Hematopoietic multipotent progenitor cell treated with erythropoietin and hydrocortisone succinate and interleukin-3 and kit ligand, for 4 days (in vitro differentiated cells): ENCODE measurements around the gene CFAP161.

Experiments
- DNase-seq: peaks from one replicate; pipeline ENCODE4 v3.0.0-alpha.2; 2015

Gene CFAP161

DNA sequence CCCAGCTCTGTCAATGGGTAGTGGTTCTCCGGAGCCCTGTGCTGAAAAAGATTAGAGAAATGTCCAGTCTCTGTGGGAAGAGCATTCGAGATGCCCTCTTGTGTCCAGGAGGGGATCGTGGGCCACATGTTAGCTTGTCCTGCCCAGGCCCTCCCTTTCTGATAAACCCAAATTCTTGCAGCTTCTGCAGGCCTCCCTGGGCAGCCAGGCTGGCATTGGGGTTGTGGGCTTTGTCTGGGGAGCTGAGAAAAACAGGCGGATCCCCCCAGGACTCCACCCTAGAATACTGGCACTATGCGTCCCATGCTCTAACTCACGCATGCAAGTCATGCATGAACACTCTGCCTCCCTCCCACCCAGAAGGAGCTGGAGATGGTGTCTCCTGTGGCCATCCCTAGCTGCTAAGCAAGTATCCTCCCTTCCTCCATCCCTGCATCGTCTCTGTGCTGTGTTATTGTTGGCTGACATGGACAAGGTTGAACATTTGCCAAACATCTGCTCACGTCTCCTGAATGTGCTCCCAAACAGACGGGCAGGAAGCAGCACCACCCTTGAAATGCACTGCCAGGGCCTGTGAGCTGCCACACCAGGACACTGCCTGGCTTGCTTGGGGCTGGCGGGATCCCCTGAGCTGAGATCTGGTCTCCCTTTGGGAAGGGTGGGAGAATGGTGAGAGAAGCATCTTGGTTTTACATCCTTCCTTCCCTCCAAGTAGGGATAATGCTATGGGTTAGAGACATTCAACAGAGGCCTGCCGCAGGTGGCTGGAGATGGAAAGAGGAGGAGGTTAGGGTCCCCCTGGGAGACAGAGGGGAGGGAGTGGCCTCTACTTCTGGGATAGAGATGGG lies 26.5 kb downstream of the CFAP161 start:
- DNase-seq = no peak

DNA sequence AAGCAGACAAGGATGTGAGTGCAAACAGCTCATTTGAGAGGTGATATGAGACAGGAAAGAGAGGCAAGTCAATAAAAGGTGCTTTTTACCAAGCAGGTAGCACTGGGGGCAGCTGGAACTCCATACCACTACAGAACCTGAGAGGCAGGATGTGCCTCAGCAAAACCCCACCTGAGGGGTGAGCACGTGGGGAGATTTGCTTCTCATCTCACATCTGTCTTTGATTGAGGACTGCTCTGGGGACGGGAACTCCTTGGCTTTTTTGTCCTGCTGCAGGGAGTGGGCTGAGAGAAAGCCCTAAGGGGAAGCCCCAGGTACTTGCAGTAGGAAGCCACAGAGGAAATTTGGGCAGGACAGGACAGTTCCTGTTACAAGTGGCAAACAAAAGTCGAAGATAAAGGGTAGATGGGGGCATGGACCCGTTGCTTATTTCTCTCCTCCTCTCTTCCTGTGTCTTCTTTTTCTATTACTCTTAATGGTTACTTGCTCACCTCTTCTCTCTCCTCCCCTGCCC lies 27.1 kb downstream of the CFAP161 start:
- no peak for DNase-seq

DNA sequence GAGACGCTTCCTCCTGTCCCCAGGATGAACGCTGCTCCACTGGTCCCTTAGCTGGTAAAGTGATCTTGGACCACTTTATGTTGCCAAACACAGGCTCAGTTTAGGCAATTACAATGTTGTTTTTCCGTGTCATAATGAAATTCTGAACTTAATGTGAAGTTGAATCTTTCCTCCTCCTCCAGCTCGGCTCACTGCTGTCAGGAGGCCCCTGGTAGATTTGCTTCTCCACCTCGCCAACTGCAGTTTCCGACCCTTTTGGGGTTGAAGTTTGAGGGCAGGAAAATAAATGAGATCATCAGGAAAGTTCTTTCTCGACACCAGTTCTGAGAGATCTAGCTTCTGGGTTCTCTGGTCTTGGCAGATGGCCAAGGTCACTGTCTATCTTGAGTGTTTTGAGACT lies 27.8 kb downstream of the CFAP161 start:
- DNase-seq = no peak

DNA sequence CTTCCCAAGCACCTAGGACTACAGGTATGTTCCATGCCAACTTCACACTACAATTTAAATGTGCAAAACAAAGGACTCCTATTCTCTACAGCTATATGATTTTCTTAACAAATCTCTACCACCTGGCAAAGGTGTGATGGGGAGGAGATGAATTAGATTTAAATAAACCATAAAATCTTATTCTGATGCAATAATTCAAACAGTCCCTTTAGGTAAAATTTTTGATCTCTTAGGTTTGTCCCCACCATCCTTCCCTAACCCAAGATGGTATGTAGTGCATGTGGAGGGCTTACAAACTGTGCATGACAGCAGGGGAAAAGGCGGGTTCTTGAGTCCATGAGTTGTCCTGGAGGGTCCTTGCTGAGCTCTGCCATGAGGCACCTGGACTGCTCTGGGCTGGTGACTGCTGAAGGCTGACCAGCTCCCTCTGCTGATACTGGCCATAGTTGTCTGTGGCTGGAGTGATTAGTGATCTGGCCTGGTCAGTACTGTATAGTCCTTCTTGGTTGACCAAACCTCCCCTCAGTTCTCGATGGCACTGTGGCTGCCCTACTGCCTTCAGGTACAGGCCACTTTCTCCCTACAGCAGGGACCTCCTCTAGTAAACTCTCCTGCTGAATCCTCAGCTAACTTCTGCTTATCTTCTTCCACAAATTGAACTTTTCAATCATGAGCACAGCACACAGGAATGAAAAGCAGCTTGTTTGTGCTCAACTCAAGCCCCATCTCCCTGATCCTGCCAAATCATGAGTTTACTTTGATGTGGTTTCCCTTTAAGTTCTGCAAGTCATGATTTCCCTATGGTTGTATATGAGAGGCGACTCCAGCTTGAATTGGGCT lies 30.1 kb downstream of the CFAP161 start:
- DNase-seq = peak; percentile 87

DNA sequence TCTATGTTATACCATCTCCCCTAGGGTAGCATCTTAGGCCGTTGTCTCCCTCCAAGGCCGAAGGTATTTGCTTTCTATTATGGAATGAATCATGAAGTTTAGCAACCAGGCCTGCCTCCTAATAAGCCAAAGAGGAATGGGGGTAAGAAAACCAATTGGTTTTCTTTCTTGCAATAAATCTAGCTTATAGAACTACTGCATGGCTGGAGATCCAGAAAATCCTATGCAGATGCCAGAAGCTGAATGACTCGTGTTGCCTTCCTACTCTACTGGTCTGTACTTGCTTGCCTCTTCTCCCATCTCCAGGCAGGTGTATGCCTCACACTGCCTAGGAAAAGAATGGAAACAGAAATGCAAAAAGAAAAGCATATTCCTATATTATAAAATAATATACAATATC lies 31.5 kb downstream of the CFAP161 start:
- DNase-seq = no peak

DNA sequence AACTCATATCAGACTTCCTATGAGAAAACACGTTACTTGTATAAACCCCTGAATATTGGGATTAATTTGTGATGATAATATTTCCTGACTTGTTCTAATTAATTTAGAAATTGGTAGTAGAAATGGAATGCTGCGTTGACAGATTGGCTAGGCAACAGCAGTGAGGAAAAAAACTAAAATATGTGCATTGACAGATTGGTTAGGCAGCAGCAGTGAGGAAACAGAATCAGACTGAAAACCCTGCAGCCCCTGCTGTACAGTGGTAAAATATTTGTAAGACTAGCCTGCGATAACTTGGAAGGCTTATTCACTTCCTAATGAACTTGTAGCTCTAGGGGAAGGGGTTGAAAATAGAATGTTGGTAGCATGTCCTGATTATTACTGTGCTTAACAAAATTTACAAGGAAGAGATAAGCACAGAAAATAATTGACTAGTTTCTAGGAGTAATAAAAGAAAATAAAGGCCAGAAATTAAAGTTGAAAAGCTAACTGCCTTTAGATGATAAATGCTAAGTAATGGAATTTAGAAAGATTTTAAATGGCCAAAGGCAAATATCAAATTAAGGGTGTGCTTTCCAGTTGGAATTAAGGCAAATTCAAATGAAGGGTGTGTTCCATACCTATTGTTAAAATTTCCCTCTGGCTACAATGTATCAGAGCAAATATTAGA lies 32.7 kb downstream of the CFAP161 start:
- peak; percentile 24 for DNase-seq

DNA sequence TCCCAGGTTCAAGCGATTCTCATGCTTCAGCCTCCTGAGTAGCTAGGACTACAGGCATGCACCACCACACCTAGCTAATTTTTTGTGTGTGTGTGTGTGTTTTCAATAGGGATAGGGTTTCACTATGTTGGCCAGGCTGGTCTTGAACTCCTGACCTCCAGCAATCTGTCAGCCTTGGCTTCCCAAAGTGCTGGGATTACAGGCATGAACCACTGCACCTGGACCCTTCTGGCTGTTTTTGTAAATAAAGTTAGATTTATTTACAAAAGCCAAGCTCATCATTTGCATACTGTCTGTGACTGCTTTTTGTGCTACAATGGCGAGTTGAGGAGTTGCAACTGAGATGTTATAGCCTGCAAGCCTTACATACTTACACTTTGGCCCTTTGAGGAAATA lies 34.1 kb downstream of the CFAP161 start:
- no peak for DNase-seq

DNA sequence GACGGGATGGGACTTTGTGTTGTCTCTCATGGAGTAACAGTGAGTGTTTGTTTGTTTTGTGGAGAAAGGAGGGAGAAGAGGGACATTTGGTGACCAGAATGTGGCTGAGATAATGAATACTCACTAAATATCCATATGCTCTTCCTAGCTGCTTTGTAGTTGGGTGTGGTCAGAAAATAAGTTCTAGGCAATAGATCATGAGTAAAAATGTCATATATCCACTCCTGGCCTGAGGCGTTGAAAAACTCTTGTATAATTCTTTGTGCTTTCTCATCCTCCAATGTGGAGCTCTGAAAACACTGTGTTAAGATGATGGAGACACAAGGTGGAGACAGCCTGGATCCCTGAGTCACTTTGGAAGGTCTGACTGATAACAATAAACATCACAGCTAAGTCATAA lies 34.6 kb downstream of the CFAP161 start:
- DNase-seq = no peak

DNA sequence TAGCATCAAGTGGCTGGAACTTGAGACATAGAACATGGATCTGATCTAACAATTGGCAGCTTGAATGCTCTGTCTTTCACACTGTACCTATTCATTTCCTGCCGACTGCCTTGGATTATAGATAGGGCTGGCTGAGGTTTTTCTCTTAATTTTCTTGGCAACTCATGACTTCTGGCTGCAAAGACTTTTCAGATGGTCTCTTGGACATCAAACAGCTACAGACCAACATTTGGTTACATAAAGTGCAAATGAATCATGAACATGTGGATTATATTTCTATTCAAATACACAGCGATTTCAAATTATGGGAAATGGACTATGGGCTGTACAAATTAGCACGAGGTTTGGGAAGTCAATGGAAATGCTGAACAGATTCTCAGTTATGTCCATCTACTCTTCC lies 36.4 kb downstream of the CFAP161 start:
- DNase-seq = peak; percentile 65

DNA sequence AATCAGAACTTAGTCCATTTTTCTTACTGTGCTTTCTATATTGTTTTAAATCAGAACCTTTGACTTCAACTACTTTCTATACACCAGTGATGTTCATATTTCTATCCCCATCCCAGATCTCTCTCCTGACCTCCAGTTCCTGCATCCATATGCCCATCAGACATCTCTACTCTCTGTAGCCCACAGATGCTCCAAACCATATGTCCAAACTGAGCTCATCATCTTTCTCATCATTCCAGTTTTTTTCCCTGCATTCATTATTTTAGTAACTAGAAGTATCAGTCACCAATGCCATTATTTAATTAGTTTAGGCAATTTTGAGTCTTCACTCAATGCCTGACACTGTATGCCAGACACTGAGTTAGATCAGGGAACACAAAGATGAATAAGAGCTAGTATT lies 37.2 kb downstream of the CFAP161 start:
- no peak for DNase-seq

DNA sequence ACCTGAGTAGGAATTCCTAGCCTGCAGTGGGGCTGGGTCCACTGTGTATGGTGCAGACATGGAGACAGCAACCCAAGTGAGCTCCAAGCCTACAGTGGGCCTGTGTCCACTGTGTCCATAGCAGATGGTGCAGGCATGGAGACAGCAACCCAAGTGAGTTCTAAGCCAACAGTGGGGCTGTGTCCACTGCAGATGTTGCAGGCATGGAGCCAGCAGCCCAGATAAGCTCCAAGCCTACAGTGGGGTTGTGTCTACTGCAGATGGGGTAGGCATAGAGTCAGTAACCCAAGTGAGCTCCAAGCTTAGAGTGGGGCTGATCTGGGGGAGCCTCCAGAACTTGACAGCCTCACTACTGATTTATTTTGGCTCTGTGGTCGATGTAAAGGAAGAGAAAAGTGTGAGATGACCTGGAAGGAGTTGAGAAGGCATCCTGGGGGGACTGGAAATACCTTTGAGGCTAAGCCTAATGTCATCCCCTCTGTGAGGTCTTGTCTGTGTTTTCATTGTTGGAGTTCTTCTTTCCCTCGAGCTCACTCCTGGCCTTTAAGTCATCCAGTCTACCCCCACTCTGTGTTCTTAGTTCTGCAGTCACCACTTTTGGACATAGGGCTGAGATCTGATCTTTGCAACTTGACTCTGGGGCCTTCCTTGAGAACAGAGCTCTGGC lies 40.2 kb downstream of the CFAP161 start:
- DNase-seq = no peak

DNA sequence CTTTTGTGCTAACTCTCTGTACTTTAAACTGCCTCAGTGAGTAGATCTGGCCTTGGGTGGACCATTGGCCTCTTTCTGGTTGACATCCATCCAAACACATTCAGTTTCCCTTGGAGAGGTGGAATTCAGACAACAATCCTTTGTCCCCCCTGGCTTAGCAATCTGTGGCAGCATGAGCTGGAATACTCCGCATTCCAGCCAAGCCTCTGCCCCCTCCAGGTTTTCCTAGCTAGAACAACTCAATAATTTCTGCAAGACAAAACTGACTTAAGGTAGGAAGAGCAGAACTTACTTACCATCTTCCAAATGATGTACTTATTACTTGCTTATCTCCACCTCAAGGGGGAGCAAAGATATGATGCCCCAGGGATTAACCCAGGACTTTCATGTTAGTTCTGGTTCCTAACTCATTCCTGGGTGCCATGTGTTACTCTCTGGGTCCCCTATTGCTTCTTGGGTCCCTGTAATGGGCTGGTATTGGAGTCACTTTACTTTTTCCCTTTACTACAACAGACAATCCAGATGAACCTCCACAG lies 40.8 kb downstream of the CFAP161 start:
- DNase-seq = no peak

DNA sequence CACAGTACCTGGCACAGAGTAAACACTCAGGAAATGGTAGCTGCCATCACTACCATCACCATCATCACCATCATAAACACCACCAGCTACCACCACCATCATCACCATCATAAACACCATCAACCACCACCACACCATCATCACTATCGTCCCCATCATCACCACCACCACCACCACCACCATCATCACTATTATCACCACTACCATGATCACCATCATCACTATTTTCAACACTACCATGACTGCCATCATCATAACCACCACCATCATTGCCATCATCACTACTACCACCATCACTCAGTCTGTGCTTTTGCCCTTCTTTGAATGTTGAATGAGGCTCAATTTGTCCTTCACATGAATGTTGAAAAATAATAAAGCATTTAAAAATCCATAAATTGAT lies 41.4 kb downstream of the CFAP161 start:
- DNase-seq = no peak

DNA sequence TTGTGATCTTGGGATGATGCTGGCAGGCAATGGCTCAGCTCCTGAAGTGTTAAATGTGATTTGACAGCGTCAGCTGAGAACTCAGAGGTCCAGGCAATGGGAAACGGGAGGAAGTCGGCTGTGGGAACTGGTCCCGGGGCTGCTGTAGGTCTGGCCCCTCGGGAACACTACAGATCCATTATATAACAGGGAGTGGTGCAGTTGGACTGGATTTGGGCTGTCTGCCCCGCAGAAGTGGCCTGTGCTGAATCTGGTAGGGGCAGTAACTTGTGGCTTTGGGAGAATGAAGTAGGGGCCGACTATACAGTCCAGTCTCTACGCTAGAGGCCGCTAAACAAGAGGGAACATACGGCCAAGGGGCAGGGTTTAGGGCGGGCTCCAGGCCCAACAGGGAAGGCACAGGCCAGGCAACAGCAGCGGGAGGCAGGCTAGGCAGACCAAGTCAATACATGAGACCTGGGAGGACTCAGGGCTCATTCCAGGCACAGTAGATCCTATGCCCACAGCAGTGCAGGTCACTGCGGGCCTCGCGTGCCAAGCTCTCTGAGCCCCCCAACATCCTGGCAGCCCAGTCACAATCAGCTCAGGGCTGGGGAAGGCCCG lies 42.3 kb downstream of the CFAP161 start:
- DNase-seq = no peak

DNA sequence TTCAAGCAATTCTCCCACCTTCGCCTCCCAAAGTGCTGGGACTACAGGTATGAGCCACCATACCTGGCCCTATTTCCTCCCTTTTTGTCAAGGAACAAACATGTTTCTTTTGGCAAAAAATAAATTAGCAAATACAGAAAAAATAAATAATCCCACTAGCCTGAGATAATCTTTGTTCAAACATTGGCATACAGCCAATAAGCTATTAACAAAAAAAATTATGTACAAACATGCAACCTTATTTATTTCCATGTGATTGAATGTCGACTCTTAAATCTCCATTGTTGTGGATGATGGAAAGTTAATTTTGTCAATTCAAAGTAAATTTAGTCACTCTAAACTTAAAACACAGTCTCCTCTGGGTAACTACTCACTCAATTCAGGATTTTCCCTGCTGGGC lies 44.3 kb downstream of the CFAP161 start:
- DNase-seq = no peak

DNA sequence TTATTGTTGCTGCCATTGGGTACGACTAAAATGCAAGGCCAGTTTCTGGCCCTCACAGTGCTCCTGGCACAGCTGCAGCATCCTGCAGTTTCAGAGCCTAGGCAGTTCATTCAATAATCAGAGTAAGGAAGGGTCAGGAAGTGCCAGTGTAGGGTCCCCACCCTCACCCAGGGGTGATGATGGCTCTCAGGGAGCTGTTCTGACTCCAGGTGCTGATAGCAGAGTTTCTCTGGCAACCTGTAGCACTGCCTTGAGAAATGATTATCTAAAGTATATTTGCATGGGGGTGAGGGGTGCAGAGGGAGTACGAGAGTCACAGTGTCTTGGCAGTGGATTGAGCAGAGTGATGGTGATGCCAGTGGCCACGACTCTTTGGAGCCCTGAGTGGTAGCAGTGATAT lies 47.1 kb downstream of the CFAP161 start:
- DNase-seq = peak; percentile 27

DNA sequence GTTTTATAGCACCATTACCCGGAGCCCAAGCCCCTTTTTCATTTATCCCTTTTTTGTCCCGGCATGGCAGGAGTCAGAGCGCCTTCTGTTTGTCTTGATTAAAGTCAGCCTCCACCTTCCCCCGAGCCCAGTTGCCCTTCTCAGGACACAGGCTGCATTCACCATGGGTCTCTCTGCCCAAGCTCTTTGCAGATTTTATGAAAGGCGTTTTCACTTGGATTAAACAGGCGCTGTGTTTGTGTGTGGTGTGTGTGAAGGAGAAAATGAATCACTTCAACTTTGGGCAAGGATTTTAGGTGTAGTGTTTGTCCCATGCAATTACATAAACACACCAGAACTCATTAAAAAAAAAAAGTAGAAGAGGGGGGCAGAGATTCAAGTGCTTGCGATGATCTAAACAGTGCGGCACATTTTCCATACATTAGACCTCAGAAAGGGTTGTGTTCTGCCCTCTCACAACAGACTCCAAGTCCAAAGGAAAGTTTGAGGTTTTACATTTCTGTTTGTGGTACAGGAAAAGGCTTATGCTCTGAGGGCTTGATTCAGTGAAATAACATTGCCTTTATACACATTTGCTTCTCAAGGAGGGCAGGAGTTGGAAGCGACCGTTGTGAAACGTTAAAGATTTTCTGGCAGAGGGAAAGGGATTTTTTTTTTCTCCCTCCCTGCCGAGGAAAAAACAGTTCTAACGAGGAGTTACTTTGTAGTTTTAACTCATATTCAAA lies 48.1 kb downstream of the CFAP161 start:
- DNase-seq = no peak

DNA sequence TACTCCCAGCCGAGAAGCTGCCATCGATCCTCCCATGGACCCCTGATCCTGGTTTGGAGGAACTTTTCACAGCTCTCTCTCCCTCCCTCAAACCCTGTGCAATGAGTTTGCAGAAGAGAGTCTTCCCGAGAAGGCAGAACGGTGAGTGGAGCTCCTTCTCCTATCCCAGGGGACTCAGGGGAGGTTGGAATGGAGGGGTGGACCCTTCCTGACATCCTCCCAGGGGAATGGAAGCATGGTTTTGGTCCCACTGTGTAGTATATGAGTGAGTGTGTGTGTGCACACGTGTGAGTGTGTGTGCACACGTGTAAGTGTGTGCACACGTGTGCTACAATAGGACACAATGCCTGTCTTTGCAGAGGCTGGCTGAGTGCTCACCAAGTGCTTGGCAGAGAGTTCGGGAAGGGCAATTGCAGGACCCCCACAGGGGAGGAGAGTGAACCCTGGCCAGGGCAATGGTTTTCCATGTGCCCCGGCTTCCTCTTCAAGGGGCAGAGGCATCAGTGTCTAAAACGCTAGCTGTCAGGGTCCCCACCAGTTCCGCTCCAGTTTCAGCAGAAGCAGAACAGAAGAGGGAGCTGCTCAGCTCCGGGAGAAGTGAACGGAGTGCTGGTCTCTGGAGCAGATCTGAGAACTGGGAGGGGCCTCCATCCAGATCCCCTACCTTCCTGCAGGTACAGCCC lies 48.8 kb downstream of the CFAP161 start:
- DNase-seq = peak; percentile 33

DNA sequence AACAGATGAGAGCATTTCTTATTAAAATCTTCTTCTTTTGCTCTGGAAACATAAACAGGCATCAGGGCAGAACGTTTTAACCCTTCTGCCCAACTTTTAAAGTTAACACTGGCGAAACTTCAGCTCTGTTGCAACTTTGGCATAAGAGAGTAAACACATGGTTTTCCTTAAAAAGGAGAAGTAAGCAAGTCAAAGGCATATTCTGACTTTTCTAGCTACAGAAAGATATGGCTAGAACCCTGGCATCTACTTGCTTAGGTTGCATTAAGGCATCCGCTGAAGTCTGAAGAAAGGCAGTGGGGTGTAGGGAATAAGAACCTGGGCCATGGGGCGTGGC lies 49.3 kb downstream of the CFAP161 start:
- DNase-seq = peak; percentile 39

DNA sequence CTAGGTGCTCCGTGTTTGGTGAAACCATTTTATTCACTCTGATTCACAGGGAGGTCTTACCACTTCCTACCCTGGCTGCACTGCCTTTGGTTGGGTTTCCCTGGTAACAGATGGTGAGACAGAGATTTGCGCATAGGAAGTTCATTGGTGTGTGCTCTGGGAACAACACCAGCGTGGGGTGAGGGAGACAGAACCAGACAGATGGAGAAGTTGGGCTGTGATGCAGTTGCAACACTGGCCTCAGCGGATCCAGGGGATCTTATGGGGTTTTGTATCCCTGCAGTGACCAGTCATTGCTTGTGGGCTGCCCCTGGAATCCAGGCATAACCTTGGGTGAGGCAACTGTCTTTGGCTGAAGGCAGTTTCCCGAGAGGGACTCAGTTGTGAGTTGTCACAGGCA lies 50.1 kb downstream of the CFAP161 start:
- DNase-seq = peak; percentile 59
